ENCODE results near the gene CD81. TPM values are rescaled to one million over a fixed set of nuclear protein-coding genes. Genes with fewer than 3 reads are reported as not detected.

The CD81 gene
- total RNA-seq, 2 experiments from 2014 or later = 181 to 183 TPM

DNA sequence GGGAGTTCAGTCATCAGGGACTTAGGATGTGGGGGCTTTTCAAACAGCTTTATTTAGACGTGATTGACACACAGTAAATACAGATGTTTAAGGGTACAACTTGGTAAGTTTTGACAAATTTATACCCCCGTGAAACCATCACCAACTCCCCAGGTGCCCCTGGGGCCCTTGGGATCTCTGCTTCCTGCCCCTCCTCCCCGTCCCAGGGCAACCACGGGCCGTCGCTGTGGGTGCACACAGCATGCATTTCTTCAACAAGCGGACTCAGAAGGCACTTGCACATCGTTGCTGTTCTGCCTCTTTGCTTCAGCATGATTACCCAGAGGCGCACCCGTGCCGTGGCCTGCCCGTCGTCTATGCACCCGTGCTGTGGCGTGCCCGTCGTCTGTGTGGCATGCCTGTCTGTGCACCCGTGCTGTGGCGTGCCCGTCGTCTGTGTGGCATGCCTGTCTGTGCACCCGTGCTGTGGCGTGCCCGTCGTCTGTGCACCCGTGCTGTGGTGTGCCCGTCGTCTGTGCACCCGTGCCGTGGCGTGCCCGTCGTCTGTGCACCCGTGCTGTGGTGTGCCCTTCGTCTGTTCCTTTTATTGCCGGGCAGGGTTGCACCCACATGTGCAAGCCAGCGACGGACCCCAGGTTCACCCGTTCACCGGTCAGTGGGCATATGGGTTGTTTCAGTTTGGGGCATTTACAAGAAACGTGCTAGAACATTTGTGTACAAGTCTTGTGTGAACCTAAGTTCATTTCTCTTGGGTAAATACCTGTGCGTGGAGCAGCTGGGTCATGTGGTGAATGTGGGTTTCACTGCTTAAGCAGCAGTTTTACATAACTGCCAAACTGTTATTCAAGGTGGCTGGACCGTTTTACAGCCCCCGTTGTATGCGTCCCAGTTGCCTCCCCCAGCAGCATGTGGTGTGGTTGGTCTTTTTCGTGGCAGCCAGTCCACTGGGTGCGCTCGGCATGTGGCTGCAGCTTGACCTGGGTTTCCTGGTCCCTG lies 8.3 kb downstream of the CD81 start:
- H3K27me3 ChIP-seq (ENCODE audit: control insufficient read depth in 1 of 2, insufficient read depth in 2 of 2, low read length in 2 of 2) = no peaks in the 10 kb centered on the region
- Mint-ChIP-seq H3K27ac (peak overlapping the region; percentile 70), H3K4me1 (ENCODE audit: low read depth) (peaks cover 76% of the 10 kb centered on the region), H3K9me3 (no peaks in the 10 kb centered on the region), H3K36me3 (ENCODE audit: low read depth) (peaks cover 19% of the 10 kb centered on the region), H3K27me3 (no peaks in the 10 kb centered on the region), H3K4me3 (peak overlapping the region; percentile 58)
- intact Hi-C loops (cut with DNase I, micrococcal nuclease) = no loop called here
- H3K4me1 ChIP-seq (ENCODE audit: insufficient read depth, low read length) = peaks cover 98% of the 10 kb centered on the region
- POLR2A ChIA-PET = interaction anchor here (2.3 to 3.5 kb wide), 2 partner anchors 8 to 15 kb away, joined by 20 to 47 read pairs; partner anchors contain the start of genes CD81 and TSSC4
- peaks cover 0 to 7% of the 10 kb centered on the region in 2 experiments for H3K9me3 ChIP-seq (ENCODE audit: control insufficient read depth in 1 of 2, insufficient read depth in 1 of 2, low read length in 2 of 2)
- CTCF ChIA-PET = interaction anchor here (0.7 to 1.5 kb wide), 2 partner anchors 14 to 35 kb away, joined by 4 read pairs; partner anchors contain the start of gene TSSC4
- H3K36me3 ChIP-seq (ENCODE audit: insufficient read depth, low read length) = peaks cover 16% of the 10 kb centered on the region
- peak in 2 of 14 experiments; percentile 35 to 52 for DNase-seq
- H3K27ac ChIP-seq (ENCODE audit: low read depth in 1 of 2, low read length in 2 of 2) = no peak overlapping the region
- ATAC-seq (ENCODE audit: poor library complexity) = peak; percentile 9
- H3K4me3 ChIP-seq (ENCODE audit: low read length) = no peak overlapping the region
- TF ChIP-seq, protein P1, sequence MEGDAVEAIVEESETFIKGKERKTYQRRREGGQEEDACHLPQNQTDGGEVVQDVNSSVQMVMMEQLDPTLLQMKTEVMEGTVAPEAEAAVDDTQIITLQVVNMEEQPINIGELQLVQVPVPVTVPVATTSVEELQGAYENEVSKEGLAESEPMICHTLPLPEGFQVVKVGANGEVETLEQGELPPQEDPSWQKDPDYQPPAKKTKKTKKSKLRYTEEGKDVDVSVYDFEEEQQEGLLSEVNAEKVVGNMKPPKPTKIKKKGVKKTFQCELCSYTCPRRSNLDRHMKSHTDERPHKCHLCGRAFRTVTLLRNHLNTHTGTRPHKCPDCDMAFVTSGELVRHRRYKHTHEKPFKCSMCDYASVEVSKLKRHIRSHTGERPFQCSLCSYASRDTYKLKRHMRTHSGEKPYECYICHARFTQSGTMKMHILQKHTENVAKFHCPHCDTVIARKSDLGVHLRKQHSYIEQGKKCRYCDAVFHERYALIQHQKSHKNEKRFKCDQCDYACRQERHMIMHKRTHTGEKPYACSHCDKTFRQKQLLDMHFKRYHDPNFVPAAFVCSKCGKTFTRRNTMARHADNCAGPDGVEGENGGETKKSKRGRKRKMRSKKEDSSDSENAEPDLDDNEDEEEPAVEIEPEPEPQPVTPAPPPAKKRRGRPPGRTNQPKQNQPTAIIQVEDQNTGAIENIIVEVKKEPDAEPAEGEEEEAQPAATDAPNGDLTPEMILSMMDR (IDR thresholded peaks at IDR 0.05) = no peak

DNA sequence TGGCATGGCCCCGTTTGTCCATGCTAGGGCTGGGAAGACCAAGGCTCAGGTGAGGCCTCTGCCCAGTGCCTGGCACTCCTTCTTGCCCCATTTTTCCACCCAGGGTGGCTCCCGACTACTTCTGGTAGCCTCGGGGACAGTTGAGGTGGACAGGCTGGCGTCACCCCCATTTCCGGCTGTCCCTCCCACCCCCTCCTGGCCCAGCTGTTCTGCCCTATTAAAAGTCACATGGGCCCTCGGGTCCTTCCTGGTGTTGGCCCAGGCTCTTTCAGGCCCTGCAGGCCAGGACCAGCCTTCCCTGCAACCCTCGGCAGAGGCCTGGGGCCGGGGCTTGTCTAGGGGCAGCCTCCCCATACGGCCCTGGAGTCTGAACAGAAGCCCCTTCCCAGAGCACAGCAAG lies 9.5 kb downstream of the CD81 start:
- peaks cover 19% of the 10 kb centered on the region for H3K36me3 Mint-ChIP-seq (ENCODE audit: low read depth)
- CTCF ChIA-PET = interaction anchor here (0.7 to 1.5 kb wide), 3 partner anchors 13 to 15 kb away, joined by 3 to 5 read pairs (median 4); partner anchors contain the start of gene TSSC4
- Histone ChIP-seq H3K9me3 (ENCODE audit: control insufficient read depth in 1 of 2, insufficient read depth in 1 of 2, low read length in 2 of 2) (no peaks in the 10 kb centered on the region), H3K27ac (ENCODE audit: low read depth in 1 of 2, low read length in 2 of 2) (peak overlapping the region in 1 of 2 donors; percentile 48), H3K27me3 (ENCODE audit: control insufficient read depth in 1 of 2, insufficient read depth in 2 of 2, low read length in 2 of 2) (no peaks in the 10 kb centered on the region), H3K36me3 (ENCODE audit: insufficient read depth, low read length) (peaks cover 24% of the 10 kb centered on the region), H3K4me1 (ENCODE audit: insufficient read depth, low read length) (peaks cover 96% of the 10 kb centered on the region), H3K4me3 (ENCODE audit: low read length) (no peak overlapping the region)
- TF ChIP-seq, protein P1 (IDR thresholded peaks at IDR 0.05) = no peak
- H3K9me3 Mint-ChIP-seq = no peaks in the 10 kb centered on the region
- no peak overlapping the region for H3K27ac Mint-ChIP-seq
- peaks cover 66% of the 10 kb centered on the region for H3K4me1 Mint-ChIP-seq (ENCODE audit: low read depth)
- ATAC-seq (ENCODE audit: poor library complexity) = no peak
- H3K27me3 Mint-ChIP-seq = no peaks in the 10 kb centered on the region
- POLR2A ChIA-PET = interaction anchor here (0.6 to 3.5 kb wide), 4 partner anchors 9 to 277 kb away, joined by 3 to 47 read pairs (median 12); partner anchors contain the start of genes CD81 and TSSC4
- no peak for DNase-seq
- intact Hi-C loops (cut with DNase I, micrococcal nuclease) = no loop called here
- no peak overlapping the region for H3K4me3 Mint-ChIP-seq

- TF ChIP-seq, protein P1 (IDR thresholded peaks at IDR 0.05) = no peak
- Histone ChIP-seq H3K4me3 (ENCODE audit: low read length) (peak overlapping the region; percentile 7), H3K9me3 (ENCODE audit: control insufficient read depth in 1 of 2, insufficient read depth in 1 of 2, low read length in 2 of 2) (no peaks in the 10 kb centered on the region), H3K4me1 (ENCODE audit: insufficient read depth, low read length) (peaks cover 90% of the 10 kb centered on the region), H3K36me3 (ENCODE audit: insufficient read depth, low read length) (peaks cover 31% of the 10 kb centered on the region), H3K27me3 (ENCODE audit: control insufficient read depth in 1 of 2, insufficient read depth in 2 of 2, low read length in 2 of 2) (no peaks in the 10 kb centered on the region), H3K27ac (ENCODE audit: low read depth in 1 of 2, low read length in 2 of 2) (peak overlapping the region in 1 of 2 donors; percentile 58)
- Mint-ChIP-seq H3K4me3 (peak overlapping the region; percentile 34), H3K36me3 (ENCODE audit: low read depth) (peaks cover 19% of the 10 kb centered on the region), H3K27ac (peak overlapping the region; percentile 56), H3K27me3 (no peaks in the 10 kb centered on the region), H3K9me3 (no peaks in the 10 kb centered on the region), H3K4me1 (ENCODE audit: low read depth) (peaks cover 62% of the 10 kb centered on the region)
- DNase-seq (peak in 3 of 14 experiments; percentile 58 to 69 (median 61)), ATAC-seq (ENCODE audit: poor library complexity) (peak; percentile 25)
- ChIA-PET CTCF (interaction anchor here (1.3 to 1.5 kb wide), 3 partner anchors 12 to 16 kb away, joined by 3 to 5 read pairs (median 3); partner anchors contain the start of gene TSSC4), POLR2A (interaction anchor here (1.3 to 3.5 kb wide), 3 partner anchors 10 to 64 kb away, joined by 3 to 47 read pairs (median 20); partner anchors contain the start of genes CD81 and TSSC4)
- intact Hi-C loops (cut with DNase I, micrococcal nuclease) = no loop called here
These were observed 10.3 kb downstream of the CD81 start for GRCh38 chr11:2387266-2387987.
